ENCODE data around the gene DUSP14.

The DUSP14 gene

GRCh38 chr17:37527249-37527851 is 37.7 kb downstream of the DUSP14 start:
- Histone ChIP-seq H3K4me1 (no peaks in the 10 kb centered on the region), H3K27me3 (no peaks in the 10 kb centered on the region), H3K4me3 (no peak overlapping the region), H3K27ac (no peak overlapping the region), H3K9me3 (no peaks in the 10 kb centered on the region), H3K36me3 (peaks cover 27 to 88% (median 74%) of the 10 kb centered on the region in 3 donors)
- no peak for DNase-seq
- TF ChIP-seq CTCF (IDR thresholded peaks at IDR 0.05) = peak; percentile 13
- intact Hi-C loops (cut with DNase I; ENCODE audit: low total_unique reads) = no loop called here

GRCh38 chr17:37530420-37530819 is 40.7 kb downstream of the DUSP14 start:
- no peaks in the 10 kb centered on the region for H3K27me3 ChIP-seq
- H3K4me1 ChIP-seq = no peaks in the 10 kb centered on the region
- intact Hi-C loops (cut with DNase I; ENCODE audit: low total_unique reads) = no loop called here
- H3K36me3 ChIP-seq = peaks cover 36 to 83% (median 76%) of the 10 kb centered on the region in 3 donors
- no peak overlapping the region for H3K4me3 ChIP-seq
- no peak for DNase-seq
- H3K9me3 ChIP-seq = no peaks in the 10 kb centered on the region
- TF ChIP-seq CTCF (IDR thresholded peaks at IDR 0.05) = no peak
- H3K27ac ChIP-seq = no peak overlapping the region

GRCh38 chr17:37532756-37533155 is 43.1 kb downstream of the DUSP14 start:
- Histone ChIP-seq H3K27me3 (no peaks in the 10 kb centered on the region), H3K4me1 (no peaks in the 10 kb centered on the region), H3K27ac (no peak overlapping the region), H3K9me3 (no peaks in the 10 kb centered on the region), H3K4me3 (no peak overlapping the region), H3K36me3 (peaks cover 54 to 88% (median 88%) of the 10 kb centered on the region in 3 donors)
- intact Hi-C loops (cut with DNase I; ENCODE audit: low total_unique reads) = no loop called here
- TF ChIP-seq CTCF (IDR thresholded peaks at IDR 0.05) = no peak
- no peak for DNase-seq

- Histone ChIP-seq H3K4me1 (no peaks in the 10 kb centered on the region), H3K9me3 (no peaks in the 10 kb centered on the region), H3K4me3 (no peak overlapping the region), H3K27ac (no peak overlapping the region), H3K27me3 (no peaks in the 10 kb centered on the region), H3K36me3 (peaks cover 64 to 92% (median 90%) of the 10 kb centered on the region in 3 donors)
- TF ChIP-seq CTCF (IDR thresholded peaks at IDR 0.05) = no peak
- intact Hi-C loops (cut with DNase I; ENCODE audit: low total_unique reads) = no loop called here
- no peak for DNase-seq
Observed at GRCh38 chr17:37535906-37536305, 46.2 kb downstream of the DUSP14 start.

- H3K27ac ChIP-seq = no peak overlapping the region
- intact Hi-C loops (cut with DNase I; ENCODE audit: low total_unique reads) = no loop called here
- no peak overlapping the region for H3K4me3 ChIP-seq
- TF ChIP-seq CTCF (IDR thresholded peaks at IDR 0.05) = no peak
- H3K36me3 ChIP-seq = peaks cover 69 to 83% (median 82%) of the 10 kb centered on the region in 3 donors
- H3K4me1 ChIP-seq = no peaks in the 10 kb centered on the region
- DNase-seq = no peak
- no peaks in the 10 kb centered on the region for H3K27me3 ChIP-seq
- no peaks in the 10 kb centered on the region for H3K9me3 ChIP-seq
Observed at GRCh38 chr17:37538981-37539659, 49.4 kb downstream of the DUSP14 start.
